Liver (tissue), 9 donors: Measurements from ENCODE around the gene ATP6V1F. TPM values are rescaled to one million over a fixed set of nuclear protein-coding genes. Genes with fewer than 3 reads are reported as not detected.

Experiments
- DNase-seq: peaks from one replicate; pipeline ENCODE4 v3.0.0-alpha.2; 2017; ENCODE audit warnings: low spot score
- H3K27ac ChIP-seq, 2 donors: one replicate each; pipeline ENCODE4 v1.7.0; 2013; ENCODE audit warnings: inconsistent platforms in 2 of 2, low read length in 2 of 2, control low read depth in 1 of 2, low read depth in 1 of 2, mild to moderate bottlenecking in 1 of 2
- H3K27me3 ChIP-seq, 4 donors: one replicate each; pipeline versions ENCODE4 v1.6.1 to v1.7.0; 2013; ENCODE audit warnings: low read length in 3 of 4, inconsistent platforms in 1 of 4, mild to moderate bottlenecking in 1 of 4, moderate library complexity in 1 of 4; ENCODE audit not compliant: control insufficient read depth in 4 of 4, insufficient read depth in 4 of 4
- H3K36me3 ChIP-seq, 4 donors: one replicate each; pipeline versions ENCODE4 v1.6.1 to v1.7.0; 2013; ENCODE audit warnings: low read length in 3 of 4, mild to moderate bottlenecking in 3 of 4, low read depth in 1 of 4, moderate library complexity in 1 of 4; ENCODE audit not compliant: control insufficient read depth in 4 of 4, insufficient read depth in 3 of 4
- H3K4me1 ChIP-seq, 4 donors: one replicate each; pipeline versions ENCODE4 v1.6.1 to v1.7.0; 2013; ENCODE audit warnings: low read length in 3 of 4, mild to moderate bottlenecking in 3 of 4, moderate library complexity in 1 of 4; ENCODE audit not compliant: control insufficient read depth in 4 of 4, insufficient read depth in 4 of 4
- H3K4me3 ChIP-seq, 3 donors: one replicate each; pipeline versions ENCODE4 v1.6.1 to v1.7.0; 2013; ENCODE audit warnings: low read length in 3 of 3, control low read depth in 1 of 3, low read depth in 1 of 3, mild to moderate bottlenecking in 1 of 3
- H3K9ac ChIP-seq, 2 donors: one replicate each; pipeline ENCODE4 v1.7.0; 2013; ENCODE audit warnings: low read length in 2 of 2, mild to moderate bottlenecking in 2 of 2, moderate library complexity in 2 of 2, control low read depth in 1 of 2, low read depth in 1 of 2
- H3K9me3 ChIP-seq, 4 donors: one replicate each; pipeline versions ENCODE4 v1.6.1 to v1.7.0; 2013; ENCODE audit warnings: low read length in 3 of 4; ENCODE audit not compliant: control insufficient read depth in 4 of 4
- FOXA1 ChIP-seq: IDR thresholded peaks from 2 replicates; pipeline ENCODE4 v1.6.1; 2016; ENCODE audit warnings: antibody characterized with exemption
- FOXA2 ChIP-seq: IDR thresholded peaks from 2 replicates; pipeline ENCODE4 v1.6.1; 2016; ENCODE audit warnings: antibody characterized with exemption
- GABPA ChIP-seq, 2 donors: IDR thresholded peaks in 1 of 2; conservative IDR thresholded peaks in 1 of 2; 2 replicates each; pipeline ENCODE4 v1.6.1; 2016; ENCODE audit warnings: antibody characterized with exemption in 2 of 2, mild to moderate bottlenecking in 1 of 2, moderate library complexity in 1 of 2
- HNF4A ChIP-seq, 2 donors: conservative IDR thresholded peaks; 2 replicates each; pipeline ENCODE4 v1.6.1; 2016; ENCODE audit warnings: antibody characterized with exemption in 2 of 2, mild to moderate bottlenecking in 2 of 2
- HNF4G ChIP-seq: IDR thresholded peaks from 2 replicates; pipeline ENCODE4 v1.6.1; 2016; ENCODE audit warnings: antibody characterized with exemption
- JUND ChIP-seq, 2 donors: IDR thresholded peaks; 2 replicates each; pipeline ENCODE4 v1.6.1; 2016; ENCODE audit warnings: antibody characterized with exemption in 2 of 2
- NR2F2 ChIP-seq: IDR thresholded peaks from 2 replicates; pipeline ENCODE4 v1.6.1; 2016; ENCODE audit warnings: antibody characterized with exemption
- RAD21 ChIP-seq, 2 donors: IDR thresholded peaks; 2 replicates each; pipeline ENCODE4 v1.6.1; 2016; ENCODE audit warnings: antibody characterized with exemption in 2 of 2, mild to moderate bottlenecking in 2 of 2
- RXRA ChIP-seq, 2 donors: IDR thresholded peaks; 2 replicates each; pipeline ENCODE4 v1.6.1; 2017 to 2018; ENCODE audit warnings: antibody characterized with exemption in 2 of 2, mild to moderate bottlenecking in 1 of 2
- SP1 ChIP-seq: IDR thresholded peaks from 2 replicates; pipeline ENCODE4 v1.6.1; 2018; ENCODE audit warnings: antibody characterized with exemption, mild to moderate bottlenecking
- TAF1 ChIP-seq: conservative IDR thresholded peaks from 2 replicates; pipeline ENCODE4 v1.6.1; 2016; ENCODE audit warnings: antibody characterized with exemption, mild to moderate bottlenecking
- YY1 ChIP-seq: IDR thresholded peaks from 2 replicates; pipeline ENCODE4 v1.6.1; 2016; ENCODE audit warnings: antibody characterized with exemption, mild to moderate bottlenecking
- WGBS: extraction: QIAGEN DNeasy Blood & Tissue Kit; methylation state at CpG from one replicate; pipeline ENCODE4 v1.1.7; 2013; 5-methylcytosine and 5-hydroxymethylcytosine counted together
- polyA plus RNA-seq, 2 donors: library from polyadenylated mRNA; stranded (reverse) in 1 of 2; unstranded in 1 of 2; fragments of 200-250 nt in 1 of 2; fragments of >200 nt in 1 of 2; fragmentation: Nextera tagmentation in 1 of 2; extraction: Ambion mirVana in 1 of 2; gene quantifications; one replicate each; pipeline versions ENCODE4 v1.2.1 to v1.2.3, GENCODE V29; 2013 to 2015
- total RNA-seq, 2 donors: library from RNA; depleted of rRNA; stranded (reverse); fragments of >200 nt; gene quantifications; one replicate each; pipeline ENCODE4 v1.2.3, GENCODE V29; 2014
- TF ChIP-seq, protein P1 (sequence below): IDR thresholded peaks from 2 replicates; pipeline ENCODE4 v1.6.1; 2016; ENCODE audit warnings: antibody characterized with exemption
- TF ChIP-seq, protein P2 (sequence below): fragments of 150-350 bp; IDR thresholded peaks from 2 replicates; pipeline ENCODE4 v1.5.1; 2017; ENCODE audit warnings: improper control_type of control experiment, low read depth, low read length; ENCODE audit not compliant: missing input control
- TF ChIP-seq, protein P3 (sequence below): IDR thresholded peaks from 2 replicates; pipeline ENCODE4 v1.6.1; 2016; ENCODE audit warnings: antibody characterized with exemption
- TF ChIP-seq, protein P4 (sequence below): IDR thresholded peaks from 2 replicates; pipeline ENCODE4 v1.6.1; 2016; ENCODE audit warnings: antibody characterized with exemption, mild to moderate bottlenecking
- donor health status: healthy.
- donor health status: healthy.
- donor health status: healthy.
- donor health status: healthy.
- donor health status: healthy.

ATP6V1F gene
- total and polyA plus RNA-seq, 4 donors = 23.1 to 111 (median 47.1) TPM

DNA sequence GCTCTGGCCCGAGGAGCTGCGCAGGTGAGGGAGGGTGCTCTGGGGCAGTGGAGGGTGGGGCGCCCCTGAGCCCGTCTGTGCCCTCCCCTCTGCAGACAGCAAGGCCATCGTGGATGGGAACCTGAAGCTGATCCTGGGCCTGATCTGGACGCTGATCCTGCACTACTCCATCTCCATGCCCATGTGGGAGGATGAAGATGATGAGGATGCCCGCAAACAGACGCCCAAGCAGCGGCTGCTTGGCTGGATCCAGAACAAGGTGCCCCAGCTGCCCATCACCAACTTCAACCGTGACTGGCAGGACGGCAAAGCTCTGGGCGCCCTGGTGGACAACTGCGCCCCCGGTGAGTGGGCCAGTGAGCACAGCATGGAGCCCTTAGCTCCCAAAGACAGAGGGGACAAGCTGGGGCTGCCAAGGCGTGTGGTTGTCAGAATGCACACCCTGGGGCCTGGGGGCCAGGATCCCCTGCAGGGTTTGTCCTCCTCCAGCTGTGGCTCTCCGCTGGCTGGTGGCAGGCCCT, 27.4 kb upstream of the ATP6V1F start:
- Histone ChIP-seq H3K4me3 (no peak overlapping the region), H3K9me3 (no peaks in the 10 kb centered on the region), H3K9ac (no peak overlapping the region), H3K27me3 (no peaks in the 10 kb centered on the region), H3K4me1 (peaks cover 2 to 6% (median 3%) of the 10 kb centered on the region in 4 donors), H3K36me3 (no peaks in the 10 kb centered on the region), H3K27ac (no peak overlapping the region)
- DNase-seq = no peak
- TF ChIP-seq, protein P1, sequence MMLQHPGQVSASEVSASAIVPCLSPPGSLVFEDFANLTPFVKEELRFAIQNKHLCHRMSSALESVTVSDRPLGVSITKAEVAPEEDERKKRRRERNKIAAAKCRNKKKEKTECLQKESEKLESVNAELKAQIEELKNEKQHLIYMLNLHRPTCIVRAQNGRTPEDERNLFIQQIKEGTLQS = no peak
- TF ChIP-seq, protein P2, sequence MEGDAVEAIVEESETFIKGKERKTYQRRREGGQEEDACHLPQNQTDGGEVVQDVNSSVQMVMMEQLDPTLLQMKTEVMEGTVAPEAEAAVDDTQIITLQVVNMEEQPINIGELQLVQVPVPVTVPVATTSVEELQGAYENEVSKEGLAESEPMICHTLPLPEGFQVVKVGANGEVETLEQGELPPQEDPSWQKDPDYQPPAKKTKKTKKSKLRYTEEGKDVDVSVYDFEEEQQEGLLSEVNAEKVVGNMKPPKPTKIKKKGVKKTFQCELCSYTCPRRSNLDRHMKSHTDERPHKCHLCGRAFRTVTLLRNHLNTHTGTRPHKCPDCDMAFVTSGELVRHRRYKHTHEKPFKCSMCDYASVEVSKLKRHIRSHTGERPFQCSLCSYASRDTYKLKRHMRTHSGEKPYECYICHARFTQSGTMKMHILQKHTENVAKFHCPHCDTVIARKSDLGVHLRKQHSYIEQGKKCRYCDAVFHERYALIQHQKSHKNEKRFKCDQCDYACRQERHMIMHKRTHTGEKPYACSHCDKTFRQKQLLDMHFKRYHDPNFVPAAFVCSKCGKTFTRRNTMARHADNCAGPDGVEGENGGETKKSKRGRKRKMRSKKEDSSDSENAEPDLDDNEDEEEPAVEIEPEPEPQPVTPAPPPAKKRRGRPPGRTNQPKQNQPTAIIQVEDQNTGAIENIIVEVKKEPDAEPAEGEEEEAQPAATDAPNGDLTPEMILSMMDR = no peak
- TF ChIP-seq HNF4A (conservative IDR thresholded peaks at IDR 0.05) (no peak), JUND (IDR thresholded peaks at IDR 0.05) (no peak), YY1 (no peak), NR2F2 (no peak), HNF4G (no peak), FOXA2 (no peak)
- 92% methylated on average over 16 of the region's 16 CpGs for WGBS

DNA sequence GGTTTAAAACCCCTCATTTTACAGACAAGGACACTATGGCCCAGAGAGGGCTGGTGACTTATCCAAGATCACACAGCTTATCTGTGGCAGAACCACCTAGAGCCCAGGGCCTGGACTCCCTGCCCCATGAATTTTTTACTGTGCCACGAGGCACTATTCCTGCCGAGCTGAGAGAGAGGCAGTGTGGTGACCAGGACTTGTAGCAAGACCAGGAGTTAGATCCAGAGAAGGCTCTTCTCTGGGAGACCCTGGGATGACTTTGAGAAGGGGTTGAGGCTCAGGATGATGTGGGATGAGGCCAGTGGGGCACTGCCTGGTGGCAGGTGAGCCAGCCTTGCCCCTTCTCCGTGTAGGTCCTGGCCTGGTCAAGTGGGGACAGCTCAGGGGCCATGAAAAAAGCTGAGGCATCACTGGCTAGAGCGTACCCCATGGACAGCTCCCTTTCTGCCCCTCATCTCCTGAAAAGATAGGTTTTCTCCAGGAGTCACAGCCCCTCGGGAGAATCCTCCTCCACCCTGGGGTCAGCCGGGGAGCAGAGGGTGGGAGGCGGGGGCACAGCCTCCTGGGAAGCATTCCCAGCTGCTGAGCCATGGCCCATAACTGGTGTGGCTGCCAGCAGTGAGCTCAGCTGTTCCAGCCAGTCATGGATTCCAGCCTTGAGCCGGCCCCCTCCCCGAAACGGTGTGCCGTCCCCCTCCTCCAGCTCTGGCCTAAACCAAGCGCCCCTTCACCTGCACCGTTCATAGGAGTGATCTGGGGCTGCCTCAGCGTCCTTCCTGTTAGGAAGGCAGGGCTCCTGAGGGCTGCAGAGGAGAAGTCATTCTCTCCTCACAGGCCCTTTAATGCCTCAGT, 26.6 kb upstream of the ATP6V1F start:
- Histone ChIP-seq H3K9me3 (no peaks in the 10 kb centered on the region), H3K4me3 (no peak overlapping the region), H3K4me1 (no peaks in the 10 kb centered on the region), H3K27me3 (no peaks in the 10 kb centered on the region), H3K9ac (no peak overlapping the region), H3K36me3 (no peaks in the 10 kb centered on the region), H3K27ac (no peak overlapping the region)
- DNase-seq = no peak
- TF ChIP-seq YY1 (no peak), SP1 (no peak), HNF4A (conservative IDR thresholded peaks at IDR 0.05) (no peak), RAD21 (IDR thresholded peaks at IDR 0.05) (no peak), FOXA1 (no peak)
- WGBS = 88% methylated on average over 14 of the region's 14 CpGs

DNA sequence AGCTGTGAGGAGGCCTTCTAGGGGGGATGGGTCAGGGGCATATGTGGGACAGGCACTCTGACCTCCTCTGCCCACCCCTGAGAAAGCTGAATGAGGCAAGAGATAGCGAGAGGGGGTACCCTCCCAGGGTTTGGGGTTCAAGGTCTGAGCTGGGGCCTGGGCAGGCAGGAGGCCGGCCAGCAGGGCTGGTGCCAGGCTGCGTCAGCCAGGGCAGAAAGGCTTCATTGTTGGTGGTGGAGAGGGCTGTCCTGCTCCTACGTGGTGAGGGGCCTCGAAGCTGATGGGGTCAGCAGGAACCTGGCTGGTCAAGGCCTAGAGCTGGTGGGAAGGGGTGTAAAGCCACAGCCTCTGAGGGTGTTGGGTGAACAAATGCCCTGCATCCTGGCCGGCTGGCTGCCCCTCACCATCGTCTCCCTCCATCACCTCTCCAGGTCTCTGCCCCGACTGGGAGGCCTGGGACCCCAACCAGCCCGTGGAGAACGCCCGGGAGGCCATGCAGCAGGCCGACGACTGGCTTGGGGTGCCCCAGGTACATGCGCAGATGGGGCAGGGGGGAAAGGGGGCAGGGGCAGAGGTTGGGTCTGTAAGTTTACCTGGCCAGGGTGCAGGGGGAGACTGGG, 25.8 kb upstream of the ATP6V1F start:
- H3K9ac ChIP-seq = no peak overlapping the region
- H3K27me3 ChIP-seq = no peaks in the 10 kb centered on the region
- no peak overlapping the region for H3K27ac ChIP-seq
- H3K36me3 ChIP-seq = no peaks in the 10 kb centered on the region
- no peak overlapping the region for H3K4me3 ChIP-seq
- H3K4me1 ChIP-seq = no peaks in the 10 kb centered on the region
- H3K9me3 ChIP-seq = no peaks in the 10 kb centered on the region
- no peak for DNase-seq
- WGBS = 94% methylated on average over 14 of the region's 14 CpGs
- TF ChIP-seq SP1 (no peak), RAD21 (IDR thresholded peaks at IDR 0.05) (no peak), HNF4A (conservative IDR thresholded peaks at IDR 0.05) (no peak), JUND (IDR thresholded peaks at IDR 0.05) (no peak), HNF4G (no peak), FOXA1 (no peak), TAF1 (no peak), GABPA (IDR thresholded peaks at IDR 0.05 in 1 of 2, conservative IDR thresholded peaks at IDR 0.05 in 1 of 2) (no peak), RXRA (IDR thresholded peaks at IDR 0.05) (no peak)
- TF ChIP-seq, protein P3, sequence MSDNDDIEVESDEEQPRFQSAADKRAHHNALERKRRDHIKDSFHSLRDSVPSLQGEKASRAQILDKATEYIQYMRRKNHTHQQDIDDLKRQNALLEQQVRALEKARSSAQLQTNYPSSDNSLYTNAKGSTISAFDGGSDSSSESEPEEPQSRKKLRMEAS = no peak
- TF ChIP-seq, protein P2 = no peak
- TF ChIP-seq, protein P4, sequence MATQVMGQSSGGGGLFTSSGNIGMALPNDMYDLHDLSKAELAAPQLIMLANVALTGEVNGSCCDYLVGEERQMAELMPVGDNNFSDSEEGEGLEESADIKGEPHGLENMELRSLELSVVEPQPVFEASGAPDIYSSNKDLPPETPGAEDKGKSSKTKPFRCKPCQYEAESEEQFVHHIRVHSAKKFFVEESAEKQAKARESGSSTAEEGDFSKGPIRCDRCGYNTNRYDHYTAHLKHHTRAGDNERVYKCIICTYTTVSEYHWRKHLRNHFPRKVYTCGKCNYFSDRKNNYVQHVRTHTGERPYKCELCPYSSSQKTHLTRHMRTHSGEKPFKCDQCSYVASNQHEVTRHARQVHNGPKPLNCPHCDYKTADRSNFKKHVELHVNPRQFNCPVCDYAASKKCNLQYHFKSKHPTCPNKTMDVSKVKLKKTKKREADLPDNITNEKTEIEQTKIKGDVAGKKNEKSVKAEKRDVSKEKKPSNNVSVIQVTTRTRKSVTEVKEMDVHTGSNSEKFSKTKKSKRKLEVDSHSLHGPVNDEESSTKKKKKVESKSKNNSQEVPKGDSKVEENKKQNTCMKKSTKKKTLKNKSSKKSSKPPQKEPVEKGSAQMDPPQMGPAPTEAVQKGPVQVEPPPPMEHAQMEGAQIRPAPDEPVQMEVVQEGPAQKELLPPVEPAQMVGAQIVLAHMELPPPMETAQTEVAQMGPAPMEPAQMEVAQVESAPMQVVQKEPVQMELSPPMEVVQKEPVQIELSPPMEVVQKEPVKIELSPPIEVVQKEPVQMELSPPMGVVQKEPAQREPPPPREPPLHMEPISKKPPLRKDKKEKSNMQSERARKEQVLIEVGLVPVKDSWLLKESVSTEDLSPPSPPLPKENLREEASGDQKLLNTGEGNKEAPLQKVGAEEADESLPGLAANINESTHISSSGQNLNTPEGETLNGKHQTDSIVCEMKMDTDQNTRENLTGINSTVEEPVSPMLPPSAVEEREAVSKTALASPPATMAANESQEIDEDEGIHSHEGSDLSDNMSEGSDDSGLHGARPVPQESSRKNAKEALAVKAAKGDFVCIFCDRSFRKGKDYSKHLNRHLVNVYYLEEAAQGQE = no peak
